HCT116 (cell line): ENCODE results near the gene DBET.

Experiments
- CBX3 ChIP-seq: IDR thresholded peaks from 2 replicates; pipeline ENCODE4 v1.6.1; 2012; ENCODE audit warnings: low read depth
- CTCF ChIP-seq, 3 experiments: fragments of 200-600 bp in 1 of 3; sonication (generic) in 1 of 3; IDR thresholded peaks in 2 of 3; conservative IDR thresholded peaks in 1 of 3; 2 replicates each; pipeline ENCODE4 v1.5.1; 2012 to 2017; ENCODE audit warnings: low read depth in 2 of 3, low read length in 2 of 3, antibody characterized with exemption in 1 of 3, borderline replicate concordance in 1 of 3, control low read depth in 1 of 3, mild to moderate bottlenecking in 1 of 3, mixed read lengths in 1 of 3, mixed run types in 1 of 3, moderate library complexity in 1 of 3; ENCODE audit not compliant: insufficient read depth in 1 of 3
- EZH2 ChIP-seq: fragments of 200-600 bp; sonication (generic); IDR thresholded peaks from 2 replicates; pipeline ENCODE4 v1.6.1; 2017; ENCODE audit warnings: antibody characterized with exemption, mixed run types
- EZH2phosphoT487 ChIP-seq: fragments of 200-600 bp; IDR thresholded peaks from 2 replicates; pipeline ENCODE4 v1.6.1; 2018; ENCODE audit warnings: antibody characterized with exemption, borderline replicate concordance
- POLR2A ChIP-seq: IDR thresholded peaks from 2 replicates; pipeline ENCODE4 v1.7.0; 2011; ENCODE audit warnings: borderline replicate concordance; ENCODE audit not compliant: insufficient read depth, insufficient read length; ENCODE audit errors: extremely low read depth
- RAD21 ChIP-seq: IDR thresholded peaks from 2 replicates; pipeline ENCODE4 v1.6.1; 2012; ENCODE audit warnings: low read depth, mild to moderate bottlenecking
- YY1 ChIP-seq: IDR thresholded peaks from 2 replicates; pipeline ENCODE4 v1.6.1; 2011; ENCODE audit warnings: low read length, low read depth, moderate library complexity, mild to moderate bottlenecking; ENCODE audit not compliant: insufficient replicate concordance; ENCODE audit errors: extremely low read depth
- ZNF274 ChIP-seq: fragments of 200-500 bp; sonication (Bioruptor generic); IDR thresholded peaks from 2 replicates; pipeline ENCODE4 v1.6.1; 2014; ENCODE audit warnings: mild to moderate bottlenecking, low read depth, low read length, inconsistent platforms

GRCh38 chr4:190014771-190015537, 49.3 kb upstream of the DBET start:
- TF ChIP-seq POLR2A, result no peak
- no peak for TF ChIP-seq RAD21
- TF ChIP-seq ZNF274, result no peak
- no peak for TF ChIP-seq CTCF (IDR thresholded peaks at IDR 0.05 in 2 of 3, conservative IDR thresholded peaks at IDR 0.05 in 1 of 3; ENCODE audit: borderline replicate concordance in 1 of 3, insufficient read depth in 1 of 3, low read depth in 2 of 3, low read length in 2 of 3)
- TF ChIP-seq EZH2phosphoT487, result no peak
- TF ChIP-seq YY1, result no peak
- TF ChIP-seq EZH2, result no peak
- no peak for TF ChIP-seq CBX3
